Colonic mucosa (tissue), 4 donors: Measurements from ENCODE around the gene TRIM22. TPM values are rescaled to one million over a fixed set of nuclear protein-coding genes. Genes with fewer than 3 reads are reported as not detected.

Experiments used
- DNase-seq: peaks from one replicate; pipeline ENCODE4 v3.0.0-alpha.2; 2020
- H3K27ac ChIP-seq: fragments of 200-600 bp; one replicate; pipeline ENCODE4 v1.8.0; 2021
- H3K27me3 ChIP-seq: fragments of 200-600 bp; one replicate; pipeline ENCODE4 v1.8.0; 2021
- H3K36me3 ChIP-seq: fragments of 200-600 bp; one replicate; pipeline ENCODE4 v1.8.0; 2021
- H3K4me1 ChIP-seq: fragments of 200-600 bp; one replicate; pipeline ENCODE4 v1.8.0; 2021; ENCODE audit warnings: mild to moderate bottlenecking
- H3K4me3 ChIP-seq: fragments of 200-600 bp; one replicate; pipeline ENCODE4 v1.8.0; 2021
- H3K9ac ChIP-seq, 2 donors: one replicate each; pipeline ENCODE4 v1.7.0; 2013; ENCODE audit warnings: control low read depth in 2 of 2, low read depth in 2 of 2, low read length in 2 of 2
- H3K9me3 ChIP-seq: fragments of 200-600 bp; one replicate; pipeline ENCODE4 v1.8.0; 2021
- intact Hi-C: fragments of 100-400 bp; cut with DNase I; formaldehyde crosslinking; loops from one replicate; pipeline ENCODE4 v1.14.1; 2022
- total RNA-seq, 2 donors: library from RNA; stranded (reverse); fragmentation: NEBNext Ultra II Directional in 1 of 2; extraction: Animal tissue kit (Norgen Biotek cat#: 25700) in 1 of 2; gene quantifications; one replicate each; pipeline ENCODE4 v1.2.1, GENCODE V29; 2021
- TF ChIP-seq, protein P1 (sequence below): fragments of 200-600 bp; IDR thresholded peaks from one replicate; pipeline ENCODE4 v1.8.0; 2022; ENCODE audit warnings: antibody characterized with exemption, mild to moderate bottlenecking
- donor health status: healthy.
- donor health status: DM: no; HTN: no; CAD: no.
- donor health status: DM: no; HTN: no; CAD: no.

TRIM22 gene
- total RNA-seq, 2 donors from 2014 or later = 16.6 to 17.7 TPM

- intact Hi-C loops = no loop called here
- Histone ChIP-seq H3K9ac (no peak overlapping the region), H3K4me1 (no peaks in the 10 kb centered on the region), H3K9me3 (no peaks in the 10 kb centered on the region), H3K27me3 (no peaks in the 10 kb centered on the region), H3K36me3 (no peaks in the 10 kb centered on the region), H3K4me3 (no peak overlapping the region), H3K27ac (peak overlapping the region; percentile 77)
- DNase-seq = no peak
- TF ChIP-seq, protein P1, sequence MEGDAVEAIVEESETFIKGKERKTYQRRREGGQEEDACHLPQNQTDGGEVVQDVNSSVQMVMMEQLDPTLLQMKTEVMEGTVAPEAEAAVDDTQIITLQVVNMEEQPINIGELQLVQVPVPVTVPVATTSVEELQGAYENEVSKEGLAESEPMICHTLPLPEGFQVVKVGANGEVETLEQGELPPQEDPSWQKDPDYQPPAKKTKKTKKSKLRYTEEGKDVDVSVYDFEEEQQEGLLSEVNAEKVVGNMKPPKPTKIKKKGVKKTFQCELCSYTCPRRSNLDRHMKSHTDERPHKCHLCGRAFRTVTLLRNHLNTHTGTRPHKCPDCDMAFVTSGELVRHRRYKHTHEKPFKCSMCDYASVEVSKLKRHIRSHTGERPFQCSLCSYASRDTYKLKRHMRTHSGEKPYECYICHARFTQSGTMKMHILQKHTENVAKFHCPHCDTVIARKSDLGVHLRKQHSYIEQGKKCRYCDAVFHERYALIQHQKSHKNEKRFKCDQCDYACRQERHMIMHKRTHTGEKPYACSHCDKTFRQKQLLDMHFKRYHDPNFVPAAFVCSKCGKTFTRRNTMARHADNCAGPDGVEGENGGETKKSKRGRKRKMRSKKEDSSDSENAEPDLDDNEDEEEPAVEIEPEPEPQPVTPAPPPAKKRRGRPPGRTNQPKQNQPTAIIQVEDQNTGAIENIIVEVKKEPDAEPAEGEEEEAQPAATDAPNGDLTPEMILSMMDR = no peak
Observed at GRCh38 chr11:5691964-5692361, 2.4 kb downstream of the TRIM22 start.

DNA sequence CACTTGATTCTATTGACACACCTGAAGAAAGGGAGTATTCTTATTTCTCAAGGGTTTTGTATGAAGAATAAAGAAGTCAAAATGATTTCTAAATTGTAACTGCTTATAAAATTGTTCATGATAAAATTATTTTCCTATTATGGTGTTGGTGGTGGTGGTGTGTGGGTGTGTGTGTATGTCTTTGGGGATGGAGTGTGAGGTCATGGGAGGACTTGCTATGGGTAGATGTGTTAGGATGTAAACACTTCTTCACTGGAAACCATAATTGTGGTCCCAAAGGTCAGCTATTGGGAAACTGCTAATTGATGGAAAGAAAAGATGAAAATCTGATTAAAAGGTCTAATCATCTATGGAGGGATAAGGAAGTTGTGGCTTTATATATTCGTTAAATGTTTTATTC, 5.1 kb downstream of the TRIM22 start:
- Histone ChIP-seq H3K4me1 (no peaks in the 10 kb centered on the region), H3K9ac (no peak overlapping the region), H3K27me3 (no peaks in the 10 kb centered on the region), H3K27ac (no peak overlapping the region), H3K4me3 (no peak overlapping the region), H3K9me3 (no peaks in the 10 kb centered on the region), H3K36me3 (no peaks in the 10 kb centered on the region)
- TF ChIP-seq, protein P1 = no peak
- no peak for DNase-seq
- intact Hi-C loops = no loop called here

DNA sequence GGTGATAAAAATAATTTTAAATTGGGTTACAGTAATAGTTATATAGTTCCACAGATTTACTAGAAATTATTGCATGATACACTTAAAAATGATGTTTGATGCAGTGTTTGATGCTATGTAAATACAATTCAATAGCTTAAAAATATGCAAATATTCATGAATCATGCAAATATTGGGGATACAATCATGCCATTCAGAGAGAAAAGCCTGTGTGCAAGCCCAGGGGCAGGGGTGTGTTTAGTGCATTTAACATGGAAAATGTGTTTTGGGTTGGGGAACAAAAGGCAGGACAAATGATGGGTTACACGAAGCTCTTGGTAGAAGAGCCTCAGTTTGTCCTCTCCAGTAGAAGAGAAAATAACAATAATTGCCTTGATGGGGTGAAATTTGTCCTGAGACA, 6.0 kb downstream of the TRIM22 start:
- no peak for DNase-seq
- no peak overlapping the region for H3K27ac ChIP-seq
- no peaks in the 10 kb centered on the region for H3K9me3 ChIP-seq
- no peaks in the 10 kb centered on the region for H3K27me3 ChIP-seq
- TF ChIP-seq, protein P1 = no peak
- intact Hi-C loops = no loop called here
- no peaks in the 10 kb centered on the region for H3K36me3 ChIP-seq
- no peaks in the 10 kb centered on the region for H3K4me1 ChIP-seq
- H3K4me3 ChIP-seq = no peak overlapping the region
- H3K9ac ChIP-seq = no peak overlapping the region

DNA sequence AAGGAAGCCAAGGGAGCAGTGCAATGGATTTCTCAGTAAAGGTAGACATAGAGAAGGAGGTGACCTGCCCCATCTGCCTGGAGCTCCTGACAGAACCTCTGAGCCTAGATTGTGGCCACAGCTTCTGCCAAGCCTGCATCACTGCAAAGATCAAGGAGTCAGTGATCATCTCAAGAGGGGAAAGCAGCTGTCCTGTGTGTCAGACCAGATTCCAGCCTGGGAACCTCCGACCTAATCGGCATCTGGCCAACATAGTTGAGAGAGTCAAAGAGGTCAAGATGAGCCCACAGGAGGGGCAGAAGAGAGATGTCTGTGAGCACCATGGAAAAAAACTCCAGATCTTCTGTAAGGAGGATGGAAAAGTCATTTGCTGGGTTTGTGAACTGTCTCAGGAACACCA, 6.6 kb downstream of the TRIM22 start:
- Histone ChIP-seq H3K36me3 (no peaks in the 10 kb centered on the region), H3K9ac (no peak overlapping the region), H3K27me3 (no peaks in the 10 kb centered on the region), H3K4me1 (no peaks in the 10 kb centered on the region), H3K27ac (no peak overlapping the region), H3K4me3 (no peak overlapping the region), H3K9me3 (no peaks in the 10 kb centered on the region)
- intact Hi-C loops = no loop called here
- no peak for DNase-seq
- TF ChIP-seq, protein P1 = no peak

- H3K9ac ChIP-seq = no peak overlapping the region
- H3K4me3 ChIP-seq = no peak overlapping the region
- DNase-seq = no peak
- no peaks in the 10 kb centered on the region for H3K36me3 ChIP-seq
- intact Hi-C loops = no loop called here
- no peak overlapping the region for H3K27ac ChIP-seq
- H3K4me1 ChIP-seq = no peaks in the 10 kb centered on the region
- H3K27me3 ChIP-seq = no peaks in the 10 kb centered on the region
- H3K9me3 ChIP-seq = no peaks in the 10 kb centered on the region
- TF ChIP-seq, protein P1 = no peak
Observed at GRCh38 chr11:5698281-5698680, 8.7 kb downstream of the TRIM22 start.
